IMR-90 (cell line): ENCODE results near the gene RNASET2. TPM values are rescaled to one million over a fixed set of nuclear protein-coding genes. Genes with fewer than 3 reads are reported as not detected.

Source experiments
- ATAC-seq: fragments of 200-7000 bp; cut with Tn5 transposase; 2 replicates; pipeline ENCODE4 v1.9.1; 2020; ENCODE audit warnings: low read depth, mild to moderate bottlenecking, moderate library complexity
- BruUV-seq: library from RNA; stranded (reverse); fragments of 400-500 nt; replicated peaks from 2 replicates; lab custom pipeline; 2021; lab: Mats Ljungman, UMichigan
- CTCF ChIA-PET: fragments of 300-600 bp; formaldehyde crosslinking; extraction: SDS; loops from one replicate; lab custom pipeline; 2021; ENCODE audit warnings: antibody characterized with exemption; lab: Yijun Ruan, JAX
- POLR2A ChIA-PET: fragments of 300-600 bp; sonication (Branson Sonifier 250); formaldehyde crosslinking; loops from one replicate; lab custom pipeline; 2022; ENCODE audit warnings: antibody characterized with exemption; ENCODE audit not compliant: unreplicated experiment; lab: Charles Lee
- DNase-seq: peaks from one replicate; pipeline ENCODE4 v3.0.0; 2013
- H2AFZ ChIP-seq: replicated peaks from 2 replicates; pipeline ENCODE3; 2013; ENCODE audit warnings: low read length, mild to moderate bottlenecking; ENCODE audit not compliant: poor library complexity
- H2AK5ac ChIP-seq: 2 replicates; pipeline ENCODE4 v1.6.1; 2013; ENCODE audit warnings: low read depth, low read length, inconsistent platforms
- H2AK9ac ChIP-seq: replicated peaks from 2 replicates; pipeline ENCODE3; 2013; ENCODE audit warnings: mild to moderate bottlenecking, low read depth, low read length, moderate library complexity; ENCODE audit not compliant: poor library complexity
- H2BK120ac ChIP-seq: 2 replicates; pipeline ENCODE4 v1.6.1; 2013; ENCODE audit warnings: low read depth, low read length, inconsistent platforms
- H2BK15ac ChIP-seq: 3 replicates; pipeline ENCODE4 v1.6.1; 2013; ENCODE audit warnings: low read depth, low read length, inconsistent platforms
- H2BK20ac ChIP-seq: 2 replicates; pipeline ENCODE4 v1.6.1; 2013; ENCODE audit warnings: low read depth, mild to moderate bottlenecking, inconsistent platforms, low read length, moderate library complexity
- H2BK5ac ChIP-seq: 2 replicates; pipeline ENCODE4 v1.6.1; 2013; ENCODE audit warnings: mild to moderate bottlenecking, low read depth, low read length, inconsistent platforms; ENCODE audit not compliant: poor library complexity, severe bottlenecking
- H3K14ac ChIP-seq: replicated peaks from 2 replicates; pipeline ENCODE4 v1.6.1; 2013; ENCODE audit warnings: low read depth, low read length, inconsistent platforms
- H3K18ac ChIP-seq: 2 replicates; pipeline ENCODE4 v1.6.1; 2013; ENCODE audit warnings: low read depth, low read length, control low read depth
- H3K23ac ChIP-seq: 2 replicates; pipeline ENCODE4 v1.6.1; 2013; ENCODE audit warnings: low read depth, low read length, inconsistent platforms
- H3K27ac ChIP-seq: 2 replicates; pipeline ENCODE4 v1.5.1; 2013; ENCODE audit warnings: mild to moderate bottlenecking, control low read depth, low read length; ENCODE audit not compliant: insufficient read depth
- H3K27me3 ChIP-seq: 2 replicates; pipeline ENCODE4 v1.6.1; 2013; ENCODE audit warnings: low read length; ENCODE audit not compliant: control insufficient read depth, insufficient read depth
- H3K36me3 ChIP-seq: 2 replicates; pipeline ENCODE4 v1.6.1; 2013; ENCODE audit warnings: low read length, mixed read lengths; ENCODE audit not compliant: control insufficient read depth, insufficient read depth
- H3K4ac ChIP-seq: 2 replicates; pipeline ENCODE4 v1.6.1; 2013; ENCODE audit warnings: low read depth, low read length, inconsistent platforms
- H3K4me1 ChIP-seq: 2 replicates; pipeline ENCODE4 v1.6.1; 2013; ENCODE audit warnings: low read length, mixed read lengths; ENCODE audit not compliant: control insufficient read depth, insufficient read depth
- H3K4me2 ChIP-seq: 2 replicates; pipeline ENCODE4 v1.6.1; 2013; ENCODE audit warnings: low read depth, mild to moderate bottlenecking, control low read depth, low read length, moderate library complexity
- H3K4me3 ChIP-seq: 2 replicates; pipeline ENCODE4 v1.5.1; 2013; ENCODE audit warnings: low read depth, mild to moderate bottlenecking, control low read depth, low read length, moderate library complexity; ENCODE audit not compliant: insufficient read depth
- H3K56ac ChIP-seq: 2 replicates; pipeline ENCODE4 v1.6.1; 2013; ENCODE audit warnings: low read length, inconsistent platforms; ENCODE audit not compliant: insufficient read depth; ENCODE audit errors: extremely low read depth
- H3K79me1 ChIP-seq, 2 experiments: 2 replicates each; pipeline ENCODE4 v1.6.1; 2013; ENCODE audit warnings: low read length in 2 of 2, inconsistent platforms in 1 of 2, low read depth in 1 of 2
- H3K9ac ChIP-seq: 2 replicates; pipeline ENCODE4 v1.6.1; 2013; ENCODE audit warnings: low read depth, low read length, control low read depth
- H3K9me1 ChIP-seq: 2 replicates; pipeline ENCODE4 v1.6.1; 2013; ENCODE audit warnings: low read length, inconsistent platforms; ENCODE audit not compliant: insufficient read depth
- H3K9me3 ChIP-seq: 2 replicates; pipeline ENCODE4 v1.6.1; 2013; ENCODE audit warnings: low read length; ENCODE audit not compliant: control insufficient read depth, insufficient read depth
- H4K20me1 ChIP-seq: 2 replicates; pipeline ENCODE4 v1.6.1; 2013; ENCODE audit warnings: low read length, inconsistent platforms; ENCODE audit not compliant: insufficient read depth
- H4K5ac ChIP-seq: 2 replicates; pipeline ENCODE4 v1.6.1; 2013; ENCODE audit warnings: mild to moderate bottlenecking, low read depth, low read length, control low read depth
- H4K8ac ChIP-seq, 2 experiments: 2 replicates each; pipeline ENCODE4 v1.6.1; 2013; ENCODE audit warnings: low read depth in 2 of 2, low read length in 2 of 2, control low read depth in 1 of 2, inconsistent platforms in 1 of 2
- H4K91ac ChIP-seq: 2 replicates; pipeline ENCODE4 v1.6.1; 2013; ENCODE audit warnings: low read depth, low read length, inconsistent platforms; ENCODE audit not compliant: insufficient read depth
- BHLHE40 ChIP-seq: fragments of 150-350 bp; IDR thresholded peaks from 2 replicates; pipeline ENCODE4 v1.6.1; 2016; ENCODE audit warnings: mild to moderate bottlenecking, low read depth, low read length
- CEBPB ChIP-seq: IDR thresholded peaks from 2 replicates; pipeline ENCODE4 v1.6.1; 2012; ENCODE audit warnings: low read depth, low read length, improper control_type of control experiment
- CHD1 ChIP-seq: IDR thresholded peaks from 2 replicates; pipeline ENCODE4 v1.6.1; 2012; ENCODE audit warnings: low read depth, low read length, improper control_type of control experiment
- FOS ChIP-seq: fragments of 150-350 bp; IDR thresholded peaks from 2 replicates; pipeline ENCODE4 v1.6.1; 2016; ENCODE audit warnings: low read depth, low read length
- MAFK ChIP-seq: IDR thresholded peaks from 2 replicates; pipeline ENCODE4 v1.6.1; 2012; ENCODE audit warnings: low read depth, low read length, improper control_type of control experiment
- MAZ ChIP-seq: IDR thresholded peaks from 2 replicates; pipeline ENCODE4 v1.6.1; 2012; ENCODE audit warnings: low read depth, mild to moderate bottlenecking, low read length, improper control_type of control experiment, moderate library complexity, borderline replicate concordance
- MXI1 ChIP-seq: IDR thresholded peaks from 2 replicates; pipeline ENCODE4 v1.6.1; 2012; ENCODE audit warnings: low read depth, mild to moderate bottlenecking, low read length, moderate library complexity, borderline replicate concordance
- NFE2L2 ChIP-seq: fragments of 150-350 bp; IDR thresholded peaks from 2 replicates; pipeline ENCODE4 v1.6.1; 2016; ENCODE audit warnings: low read depth, mild to moderate bottlenecking, low read length
- POLR2A ChIP-seq: IDR thresholded peaks from 2 replicates; pipeline ENCODE4 v1.6.1; 2012; ENCODE audit warnings: mild to moderate bottlenecking, low read depth, low read length
- RAD21 ChIP-seq: IDR thresholded peaks from 2 replicates; pipeline ENCODE4 v1.6.1; 2012; ENCODE audit warnings: low read length, improper control_type of control experiment
- RCOR1 ChIP-seq: IDR thresholded peaks from 2 replicates; pipeline ENCODE4 v1.6.1; 2012; ENCODE audit warnings: mild to moderate bottlenecking, low read length, improper control_type of control experiment; ENCODE audit not compliant: insufficient replicate concordance
- RFX5 ChIP-seq: IDR thresholded peaks from 2 replicates; pipeline ENCODE4 v1.8.0; 2012; ENCODE audit warnings: low read depth, mild to moderate bottlenecking, low read length, moderate library complexity
- SMC3 ChIP-seq: fragments of 150-350 bp; IDR thresholded peaks from 2 replicates; pipeline ENCODE4 v1.6.1; 2016; ENCODE audit warnings: low read depth, mild to moderate bottlenecking, antibody characterized with exemption, low read length, moderate library complexity
- WGBS, 2 experiments: methylation state at CpG; one replicate each; pipeline versions ENCODE4 v1.1.5 to v1.1.7; 2013; ENCODE audit warnings: missing lambda C conversion rate in 2 of 2; ENCODE audit not compliant: insufficient read length in 1 of 2; ENCODE audit errors: extremely low coverage in 2 of 2; 5-methylcytosine and 5-hydroxymethylcytosine counted together
- dilution Hi-C: fragments of 300-500 bp; cut with HindIII; formaldehyde crosslinking; loops from one replicate; pipeline ENCODE4 v1.14.3; 2018; ENCODE audit warnings: low sequenced_read_pairs; ENCODE audit not compliant: unreplicated experiment
- in situ Hi-C: fragments of 300-500 bp; cut with MboI; formaldehyde crosslinking; loops from 3 replicates; pipeline ENCODE4 v1.14.3; 2019; ENCODE audit warnings: low sequenced_read_pairs, inconsistent platforms, mixed read lengths
- intact Hi-C: fragments of 100-400 bp; cut with micrococcal nuclease; formaldehyde crosslinking; loops from 2 replicates; pipeline ENCODE4 v1.10.0; 2022
- polyA plus RNA-seq, 3 experiments: library from polyadenylated mRNA; depleted of rRNA; stranded (reverse); fragments of >200 nt; gene quantifications; 2 replicates each; pipeline ENCODE4 v1.2.3, GENCODE V29; 2012; ENCODE audit warnings: low replicate concordance in 1 of 3
- total RNA-seq: library from RNA; depleted of rRNA; stranded (reverse); fragments of >200 nt; gene quantifications from 2 replicates; pipeline ENCODE4 v1.2.3, GENCODE V29; 2012
- TF ChIP-seq, protein P1 (sequence below): conservative IDR thresholded peaks from 2 replicates; pipeline ENCODE4 v1.5.1; 2012; ENCODE audit warnings: mild to moderate bottlenecking, low read depth, low read length, improper control_type of control experiment
- TF ChIP-seq, protein P2 (sequence below): fragments of 150-350 bp; IDR thresholded peaks from 2 replicates; pipeline ENCODE4 v1.6.1; 2016; ENCODE audit warnings: low read depth, mild to moderate bottlenecking, low read length, moderate library complexity, borderline replicate concordance
- TF ChIP-seq, protein P3 (sequence below): fragments of 150-350 bp; IDR thresholded peaks from 2 replicates; pipeline ENCODE4 v1.6.1; 2017; ENCODE audit warnings: mild to moderate bottlenecking, antibody characterized with exemption, low read length, low read depth

RNASET2 gene
- total and polyA plus RNA-seq, 2 of the 4 experiments (the other 2 are of a cell fraction), result 13.6 to 24.9 TPM

DNA sequence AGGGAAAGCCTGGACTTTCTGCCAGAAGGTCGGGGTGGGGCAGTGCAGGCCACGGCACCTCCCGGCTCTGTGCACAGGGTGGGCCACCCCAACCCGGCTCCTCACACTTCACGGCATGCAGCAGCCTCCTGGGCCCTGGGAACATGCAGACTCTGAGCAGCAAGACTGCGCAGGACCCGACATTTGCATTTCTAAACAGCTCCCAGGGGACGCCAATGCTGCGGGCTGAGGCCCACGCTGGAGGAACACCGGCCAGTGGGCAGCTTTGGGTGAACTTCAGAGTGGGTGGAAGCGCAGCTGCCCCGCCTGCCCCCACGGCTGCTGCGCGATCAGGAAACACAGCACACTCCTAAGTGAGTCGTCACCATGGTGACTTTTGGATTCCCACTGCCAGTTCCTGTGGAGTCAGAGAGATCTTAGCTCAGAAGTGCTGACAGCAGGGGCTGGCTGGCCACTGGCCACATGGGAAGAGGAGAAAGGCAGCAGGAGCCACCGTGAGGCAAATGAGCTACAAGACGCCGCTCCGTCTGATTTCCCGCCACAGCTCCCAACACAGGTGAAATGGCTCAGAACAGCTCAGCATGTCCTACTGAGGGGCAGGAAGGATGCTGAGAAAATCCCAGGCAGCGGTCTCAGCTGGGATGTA lies 52.1 kb downstream of the RNASET2 start:
- no peak overlapping the region for H2BK20ac ChIP-seq
- no peak overlapping the region for H3K18ac ChIP-seq
- H3K14ac ChIP-seq, result no peak overlapping the region
- ATAC-seq, result no peak
- no peaks in the 10 kb centered on the region for H3K79me1 ChIP-seq
- dilution Hi-C loops (no loop called here), intact Hi-C loops (no loop called here), in situ Hi-C loops (no loop called here)
- no peak overlapping the region for H3K56ac ChIP-seq
- no peaks in the 10 kb centered on the region for H3K36me3 ChIP-seq
- no peak overlapping the region for H3K4ac ChIP-seq
- H2BK5ac ChIP-seq, result no peak overlapping the region
- no peak overlapping the region for H2AK9ac ChIP-seq
- no peak overlapping the region for H4K5ac ChIP-seq
- 46% methylated on average over 6 of the region's 23 CpGs; no CpG with 5 or more reads in 1 of the 2 experiments for WGBS, 2 experiments
- no peaks in the 10 kb centered on the region for H3K9me1 ChIP-seq
- no peak overlapping the region for H3K9ac ChIP-seq
- H4K91ac ChIP-seq, result no peak overlapping the region
- H3K4me3 ChIP-seq, result no peak overlapping the region
- peak; percentile 12 for DNase-seq
- no peaks in the 10 kb centered on the region for H4K20me1 ChIP-seq
- no peak overlapping the region for H3K23ac ChIP-seq
- no peak for TF ChIP-seq NFE2L2
- no peak for TF ChIP-seq SMC3
- no peak for TF ChIP-seq MAZ
- no peak for TF ChIP-seq BHLHE40
- TF ChIP-seq CEBPB, result no peak
- TF ChIP-seq, protein P1, sequence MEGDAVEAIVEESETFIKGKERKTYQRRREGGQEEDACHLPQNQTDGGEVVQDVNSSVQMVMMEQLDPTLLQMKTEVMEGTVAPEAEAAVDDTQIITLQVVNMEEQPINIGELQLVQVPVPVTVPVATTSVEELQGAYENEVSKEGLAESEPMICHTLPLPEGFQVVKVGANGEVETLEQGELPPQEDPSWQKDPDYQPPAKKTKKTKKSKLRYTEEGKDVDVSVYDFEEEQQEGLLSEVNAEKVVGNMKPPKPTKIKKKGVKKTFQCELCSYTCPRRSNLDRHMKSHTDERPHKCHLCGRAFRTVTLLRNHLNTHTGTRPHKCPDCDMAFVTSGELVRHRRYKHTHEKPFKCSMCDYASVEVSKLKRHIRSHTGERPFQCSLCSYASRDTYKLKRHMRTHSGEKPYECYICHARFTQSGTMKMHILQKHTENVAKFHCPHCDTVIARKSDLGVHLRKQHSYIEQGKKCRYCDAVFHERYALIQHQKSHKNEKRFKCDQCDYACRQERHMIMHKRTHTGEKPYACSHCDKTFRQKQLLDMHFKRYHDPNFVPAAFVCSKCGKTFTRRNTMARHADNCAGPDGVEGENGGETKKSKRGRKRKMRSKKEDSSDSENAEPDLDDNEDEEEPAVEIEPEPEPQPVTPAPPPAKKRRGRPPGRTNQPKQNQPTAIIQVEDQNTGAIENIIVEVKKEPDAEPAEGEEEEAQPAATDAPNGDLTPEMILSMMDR, result no peak
- TF ChIP-seq CHD1, result no peak
- TF ChIP-seq, protein P2, sequence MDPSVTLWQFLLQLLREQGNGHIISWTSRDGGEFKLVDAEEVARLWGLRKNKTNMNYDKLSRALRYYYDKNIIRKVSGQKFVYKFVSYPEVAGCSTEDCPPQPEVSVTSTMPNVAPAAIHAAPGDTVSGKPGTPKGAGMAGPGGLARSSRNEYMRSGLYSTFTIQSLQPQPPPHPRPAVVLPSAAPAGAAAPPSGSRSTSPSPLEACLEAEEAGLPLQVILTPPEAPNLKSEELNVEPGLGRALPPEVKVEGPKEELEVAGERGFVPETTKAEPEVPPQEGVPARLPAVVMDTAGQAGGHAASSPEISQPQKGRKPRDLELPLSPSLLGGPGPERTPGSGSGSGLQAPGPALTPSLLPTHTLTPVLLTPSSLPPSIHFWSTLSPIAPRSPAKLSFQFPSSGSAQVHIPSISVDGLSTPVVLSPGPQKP, result no peak
- no peak for TF ChIP-seq RCOR1
- TF ChIP-seq, protein P3, sequence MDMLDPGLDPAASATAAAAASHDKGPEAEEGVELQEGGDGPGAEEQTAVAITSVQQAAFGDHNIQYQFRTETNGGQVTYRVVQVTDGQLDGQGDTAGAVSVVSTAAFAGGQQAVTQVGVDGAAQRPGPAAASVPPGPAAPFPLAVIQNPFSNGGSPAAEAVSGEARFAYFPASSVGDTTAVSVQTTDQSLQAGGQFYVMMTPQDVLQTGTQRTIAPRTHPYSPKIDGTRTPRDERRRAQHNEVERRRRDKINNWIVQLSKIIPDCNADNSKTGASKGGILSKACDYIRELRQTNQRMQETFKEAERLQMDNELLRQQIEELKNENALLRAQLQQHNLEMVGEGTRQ, result no peak
- TF ChIP-seq FOS, result no peak
- TF ChIP-seq MXI1, result no peak
- no peak for TF ChIP-seq MAFK
- TF ChIP-seq POLR2A, result no peak
- TF ChIP-seq RFX5, result no peak
- no peak for TF ChIP-seq RAD21
- H4K8ac ChIP-seq, result no peak overlapping the region
- ChIA-PET POLR2A (no interaction called here), CTCF (interaction anchor here (0.9 kb wide), 1 partner anchor 1174 kb away, joined by 4 read pairs; no protein-coding TSS in a partner anchor)
- no peak overlapping the region for H2BK15ac ChIP-seq
- H2AK5ac ChIP-seq, result no peak overlapping the region
- H3K4me2 ChIP-seq, result no peak overlapping the region
- no peaks in the 10 kb centered on the region for H3K4me1 ChIP-seq
- H3K27ac ChIP-seq, result no peak overlapping the region
- peaks cover 5% of the 10 kb centered on the region; the same call in 1 of the 2 replicates for H3K9me3 ChIP-seq
- no peak overlapping the region for H2BK120ac ChIP-seq
- no TSS peak for BruUV-seq
- H2AFZ ChIP-seq, result no peak overlapping the region
- H3K27me3 ChIP-seq, result peaks cover 3% of the 10 kb centered on the region; the same call in 1 of the 2 replicates
